ENCODE data around the gene JTB. TPM values are rescaled to one million over a fixed set of nuclear protein-coding genes. Genes with fewer than 3 reads are reported as not detected.
A peak's percentile ranks its signal among the peaks of the same experiment; 100 is the strongest.

JTB gene
- total and polyA plus RNA-seq, 5 donors = 92.1 to 143 (median 107) TPM

GRCh38 chr1:153953859-153954365 lies 23.6 kb downstream of the JTB start:
- intact Hi-C loops (cut with DNase I) = no loop called here
- Histone ChIP-seq H3K27ac (ENCODE audit: low read length) (no peak overlapping the region), H3K4me3 (ENCODE audit: low read length) (no peak overlapping the region), H3K9me3 (ENCODE audit: control insufficient read depth, low read length) (no peaks in the 10 kb centered on the region), H3K4me1 (ENCODE audit: control insufficient read depth, insufficient read depth, low read length) (peaks cover 6% of the 10 kb centered on the region), H3K27me3 (ENCODE audit: control insufficient read depth, insufficient read depth) (no peaks in the 10 kb centered on the region)
- ATAC-seq (no peak), DNase-seq (no peak)
- 73% methylated on average over 4 of the region's 4 CpGs for WGBS

GRCh38 chr1:153951801-153952200 lies 25.7 kb downstream of the JTB start:
- intact Hi-C loops (cut with DNase I) = no loop called here
- Histone ChIP-seq H3K4me3 (ENCODE audit: low read length) (no peak overlapping the region), H3K27me3 (ENCODE audit: control insufficient read depth, insufficient read depth) (no peaks in the 10 kb centered on the region), H3K27ac (ENCODE audit: low read length) (no peak overlapping the region), H3K9me3 (ENCODE audit: control insufficient read depth, low read length) (no peaks in the 10 kb centered on the region), H3K4me1 (ENCODE audit: control insufficient read depth, insufficient read depth, low read length) (peaks cover 6% of the 10 kb centered on the region)
- no peak for ATAC-seq
- 94% methylated on average over 2 of the region's 2 CpGs for WGBS
- DNase-seq = peak in 1 of 3 donors; percentile 32

- H3K4me3 ChIP-seq (ENCODE audit: low read length) = no peak overlapping the region
- H3K27ac ChIP-seq (ENCODE audit: low read length) = no peak overlapping the region
- intact Hi-C loops (cut with DNase I) = no loop called here
- DNase-seq (peak in 1 of 3 donors; percentile 45), ATAC-seq (no peak)
- no peaks in the 10 kb centered on the region for H3K27me3 ChIP-seq (ENCODE audit: control insufficient read depth, insufficient read depth)
- H3K9me3 ChIP-seq (ENCODE audit: control insufficient read depth, low read length) = no peaks in the 10 kb centered on the region
- WGBS = 91% methylated on average over 11 of the region's 11 CpGs
- peaks cover 5% of the 10 kb centered on the region for H3K4me1 ChIP-seq (ENCODE audit: control insufficient read depth, insufficient read depth, low read length)
Observed at GRCh38 chr1:153951183-153951582, 26.3 kb downstream of the JTB start.

- Histone ChIP-seq H3K4me3 (ENCODE audit: low read length) (peak within 1 kb of the TSS; percentile 94), H3K27ac (ENCODE audit: low read length) (peak within 1 kb of the TSS; percentile 97), H3K4me1 (ENCODE audit: control insufficient read depth, insufficient read depth, low read length) (peaks cover 2% of the 10 kb centered on the region), H3K9me3 (ENCODE audit: control insufficient read depth, low read length) (no peaks in the 10 kb centered on the region), H3K27me3 (ENCODE audit: control insufficient read depth, insufficient read depth) (no peaks in the 10 kb centered on the region)
- DNase-seq = peak; percentile 84 to 94 (median 93)
- peak; percentile 78 to 84 for ATAC-seq
- intact Hi-C loops (cut with DNase I) = no loop called here
- 9% methylated on average over 28 of the region's 28 CpGs for WGBS
Observed at GRCh38 chr1:153946622-153947241, 30.7 kb downstream of the JTB start, which contains the start of gene DENND4B. TSS of gene DENND4B (minus strand) at chr1:153946718. CDS start at chr1:153944374, 2,344 bp downstream.

GRCh38 chr1:153945795-153946621 lies 31.5 kb downstream of the JTB start:
- no peaks in the 10 kb centered on the region for H3K27me3 ChIP-seq (ENCODE audit: control insufficient read depth, insufficient read depth)
- WGBS = under 1% methylated on average over 94 of the region's 95 CpGs
- H3K4me3 ChIP-seq (ENCODE audit: low read length) = peak overlapping the region; percentile 94

GRCh38 chr1:153945131-153945794 lies 32.2 kb downstream of the JTB start:
- peaks cover 2% of the 10 kb centered on the region for H3K4me1 ChIP-seq (ENCODE audit: control insufficient read depth, insufficient read depth, low read length)
- H3K27ac ChIP-seq (ENCODE audit: low read length) = peak overlapping the region; percentile 97
- H3K27me3 ChIP-seq (ENCODE audit: control insufficient read depth, insufficient read depth) = no peaks in the 10 kb centered on the region
- 26% methylated on average over 12 of the region's 12 CpGs for WGBS
- H3K4me3 ChIP-seq (ENCODE audit: low read length) = peak overlapping the region; percentile 94
- ATAC-seq (peak; percentile 25 to 62), DNase-seq (peak; percentile 64 to 85 (median 84))
- no peaks in the 10 kb centered on the region for H3K9me3 ChIP-seq (ENCODE audit: control insufficient read depth, low read length)
- intact Hi-C loops (cut with DNase I) = no loop called here

More at GRCh38 chr1:153945795-153946621, 31.5 kb downstream of the JTB start:
- peaks cover 2% of the 10 kb centered on the region for H3K4me1 ChIP-seq (ENCODE audit: control insufficient read depth, insufficient read depth, low read length)
- intact Hi-C loops (cut with DNase I) = no loop called here
- peak; percentile 92 to 95 (median 95) for DNase-seq
- peak overlapping the region; percentile 97 for H3K27ac ChIP-seq (ENCODE audit: low read length)
- peak; percentile 87 to 88 for ATAC-seq
- H3K9me3 ChIP-seq (ENCODE audit: control insufficient read depth, low read length) = no peaks in the 10 kb centered on the region

GRCh38 chr1:153944827-153945117 lies 32.7 kb downstream of the JTB start:
- ATAC-seq (no peak), DNase-seq (no peak)
- no peaks in the 10 kb centered on the region for H3K27me3 ChIP-seq (ENCODE audit: control insufficient read depth, insufficient read depth)
- peak overlapping the region; percentile 97 for H3K27ac ChIP-seq (ENCODE audit: low read length)
- H3K4me1 ChIP-seq (ENCODE audit: control insufficient read depth, insufficient read depth, low read length) = peaks cover 2% of the 10 kb centered on the region
- intact Hi-C loops (cut with DNase I) = no loop called here
- no peaks in the 10 kb centered on the region for H3K9me3 ChIP-seq (ENCODE audit: control insufficient read depth, low read length)
- peak overlapping the region; percentile 94 for H3K4me3 ChIP-seq (ENCODE audit: low read length)
- 62% methylated on average over 3 of the region's 3 CpGs for WGBS

- Histone ChIP-seq H3K9me3 (ENCODE audit: control insufficient read depth, low read length) (no peaks in the 10 kb centered on the region), H3K4me3 (ENCODE audit: low read length) (no peak overlapping the region), H3K27me3 (ENCODE audit: control insufficient read depth, insufficient read depth) (no peaks in the 10 kb centered on the region), H3K27ac (ENCODE audit: low read length) (no peak overlapping the region), H3K4me1 (ENCODE audit: control insufficient read depth, insufficient read depth, low read length) (peaks cover 2% of the 10 kb centered on the region)
- intact Hi-C loops (cut with DNase I) = no loop called here
- no peak for ATAC-seq
- DNase-seq = peak in 2 of 3 donors; percentile 47 to 68
- WGBS = 78% methylated on average over 15 of the region's 15 CpGs
Observed at GRCh38 chr1:153944005-153944826, 33.3 kb downstream of the JTB start.

GRCh38 chr1:153942766-153943549 lies 34.5 kb downstream of the JTB start:
- no peak overlapping the region for H3K27ac ChIP-seq (ENCODE audit: low read length)
- ATAC-seq (no peak), DNase-seq (peak in 1 of 3 donors; percentile 49)
- 85% methylated on average over 11 of the region's 11 CpGs for WGBS
- peaks cover 2% of the 10 kb centered on the region for H3K4me1 ChIP-seq (ENCODE audit: control insufficient read depth, insufficient read depth, low read length)
- intact Hi-C loops (cut with DNase I) = no loop called here
- no peaks in the 10 kb centered on the region for H3K9me3 ChIP-seq (ENCODE audit: control insufficient read depth, low read length)
- no peak overlapping the region for H3K4me3 ChIP-seq (ENCODE audit: low read length)
- no peaks in the 10 kb centered on the region for H3K27me3 ChIP-seq (ENCODE audit: control insufficient read depth, insufficient read depth)

All from right cardiac atrium (tissue), 5 donors.